Fibroblast of lung (primary cell): Measurements from ENCODE around the gene ATAT1. TPM values are rescaled to one million over a fixed set of nuclear protein-coding genes. Genes with fewer than 3 reads are reported as not detected.

Experiments used
- DNase-seq, 2 donors: peaks; one replicate each; pipeline versions ENCODE4 v3.0.0 to v3.0.0-alpha.2; 2010; ENCODE audit warnings: low read depth in 2 of 2
- H2AFZ ChIP-seq: 2 replicates; pipeline ENCODE4 v1.5.1; 2012; ENCODE audit warnings: low read length, control low read depth, inconsistent platforms
- H3K27ac ChIP-seq: 2 replicates; pipeline ENCODE4 v1.5.1; 2011; ENCODE audit warnings: low read length, control low read depth; ENCODE audit not compliant: insufficient read depth
- H3K27me3 ChIP-seq: 2 replicates; pipeline ENCODE4 v1.5.1; 2011; ENCODE audit warnings: mild to moderate bottlenecking, low read length; ENCODE audit not compliant: control insufficient read depth, insufficient read depth
- H3K36me3 ChIP-seq: 2 replicates; pipeline ENCODE4 v1.5.1; 2011; ENCODE audit warnings: low read length; ENCODE audit not compliant: control insufficient read depth, insufficient read depth
- H3K4me1 ChIP-seq: 2 replicates; pipeline ENCODE4 v1.5.1; 2011; ENCODE audit warnings: low read length; ENCODE audit not compliant: control insufficient read depth, insufficient read depth; ENCODE audit errors: extremely low read depth
- H3K4me2 ChIP-seq: 2 replicates; pipeline ENCODE4 v1.5.1; 2011; ENCODE audit warnings: low read length, control low read depth; ENCODE audit not compliant: insufficient read depth; ENCODE audit errors: extremely low read depth
- H3K4me3 ChIP-seq, 4 experiments: fragments of 200-600 bp in 1 of 4; sonication (generic) in 1 of 4; replicated peaks in 1 of 4; 2 replicates each; pipeline ENCODE4 v1.5.1; 2011 to 2016; ENCODE audit warnings: low read length in 4 of 4, low read depth in 3 of 4, mild to moderate bottlenecking in 3 of 4, control low read depth in 2 of 4, inconsistent platforms in 1 of 4, mixed read lengths in 1 of 4; ENCODE audit not compliant: insufficient read depth in 1 of 4; ENCODE audit errors: control extremely low read depth in 1 of 4
- H3K79me2 ChIP-seq: 2 replicates; pipeline ENCODE4 v1.5.1; 2012; ENCODE audit warnings: mild to moderate bottlenecking, low read length, inconsistent platforms; ENCODE audit not compliant: control insufficient read depth, insufficient read depth
- H3K9ac ChIP-seq: 2 replicates; pipeline ENCODE4 v1.5.1; 2011; ENCODE audit warnings: mild to moderate bottlenecking, low read length, control low read depth; ENCODE audit not compliant: insufficient read depth
- H3K9me3 ChIP-seq: 2 replicates; pipeline ENCODE4 v1.5.1; 2012; ENCODE audit warnings: low read depth, low read length; ENCODE audit not compliant: control insufficient read depth, insufficient read depth
- H4K20me1 ChIP-seq: 2 replicates; pipeline ENCODE4 v1.5.1; 2011; ENCODE audit warnings: low read length; ENCODE audit not compliant: control insufficient read depth, insufficient read depth; ENCODE audit errors: extremely low read depth
- EZH2 ChIP-seq: IDR thresholded peaks from 2 replicates; pipeline ENCODE4 v1.5.1; 2012; ENCODE audit warnings: low read length, control low read depth, mild to moderate bottlenecking; ENCODE audit errors: missing control alignments
- polyA plus RNA-seq, 2 donors: library from polyadenylated mRNA; depleted of rRNA in 1 of 2; stranded (reverse) in 1 of 2; unstranded in 1 of 2; fragments of >200 nt; gene quantifications; 2 replicates each; pipeline ENCODE4 v1.2.1, GENCODE V29; 2011 to 2012; ENCODE audit warnings: missing spikeins in 1 of 2
- total RNA-seq: library from RNA; depleted of rRNA; stranded (reverse); fragments of >200 nt; gene quantifications from 2 replicates; pipeline ENCODE4 v1.2.1, GENCODE V29; 2014
- TF ChIP-seq, protein P1 (sequence below), 2 donors: IDR thresholded peaks in 1 of 2; conservative IDR thresholded peaks in 1 of 2; 1 replicate in 1 of 2; 2 replicates in 1 of 2; pipeline ENCODE4 v1.5.1; 2011 to 2012; ENCODE audit warnings: low read length in 2 of 2, control low read depth in 1 of 2, inconsistent platforms in 1 of 2, low read depth in 1 of 2, mild to moderate bottlenecking in 1 of 2

The ATAT1 gene
- total and polyA plus RNA-seq, 2 donors (not counting 1 experiment from before 2014, with no cell fraction given): 5.1 to 6.8 TPM

DNA sequence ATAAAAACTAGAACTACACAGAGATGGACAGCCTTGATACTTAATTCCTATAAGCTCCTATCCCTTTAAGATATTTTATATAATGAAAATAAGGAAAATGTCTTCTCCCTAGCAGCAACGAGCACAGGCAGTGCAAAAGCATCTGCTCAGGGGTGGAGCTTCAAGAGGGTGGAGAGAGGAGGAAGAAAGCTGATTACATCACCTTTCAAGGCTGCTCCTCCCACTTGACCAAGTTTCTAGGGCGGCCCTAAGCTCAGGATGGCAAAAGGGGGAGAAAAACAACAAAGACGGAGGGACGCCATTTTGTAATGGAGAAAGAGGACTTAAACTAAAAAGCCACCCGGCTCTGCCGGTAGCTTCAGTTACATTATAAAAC, 11.8 kb upstream of the ATAT1 start:
- no peaks in the 10 kb centered on the region for H4K20me1 ChIP-seq

DNA sequence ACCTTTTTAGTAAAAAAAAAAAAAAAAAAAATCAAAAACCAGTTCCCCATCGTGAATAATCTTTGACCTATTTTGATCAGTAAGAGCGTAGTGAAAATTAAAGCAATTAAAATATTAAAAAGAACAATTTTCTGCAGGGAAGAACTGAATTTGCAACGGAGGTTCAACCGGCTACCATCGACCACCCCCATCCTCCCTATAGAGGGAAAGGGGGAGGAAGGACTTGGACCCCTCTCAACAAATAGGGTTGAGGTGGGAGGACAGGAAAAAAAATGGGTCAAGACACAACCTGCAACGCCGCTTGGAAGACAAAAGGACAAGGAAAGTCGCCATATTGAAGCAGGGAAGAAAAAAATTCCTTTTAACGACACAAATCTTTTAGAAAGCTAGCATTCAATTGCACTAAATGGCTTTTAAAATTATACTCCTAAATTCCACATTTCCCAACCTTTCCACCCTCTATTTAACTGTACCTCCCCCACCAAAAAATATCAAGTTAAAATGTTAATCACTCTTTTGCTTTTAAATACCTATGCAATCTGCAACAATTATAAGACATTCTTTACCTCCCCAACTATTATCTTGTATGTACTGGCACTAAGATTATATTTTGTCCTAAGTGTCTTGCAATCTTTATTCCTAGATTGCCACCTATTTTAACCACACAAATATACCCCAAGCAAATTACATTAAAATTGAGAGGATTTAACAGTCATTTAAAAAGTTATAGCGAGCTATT, 11.3 kb upstream of the ATAT1 start:
- Histone ChIP-seq H3K79me2 (peaks cover 42% of the 10 kb centered on the region), H3K27ac (peak overlapping the region; percentile 98), H3K4me1 (peaks cover 16% of the 10 kb centered on the region), H3K9ac (peak overlapping the region; percentile 84), H3K4me3 (peak overlapping the region; percentile 63 to 98 (median 94)), H4K20me1 (no peaks in the 10 kb centered on the region), H2AFZ (no peak overlapping the region), H3K4me2 (peak overlapping the region; percentile 97), H3K9me3 (no peaks in the 10 kb centered on the region), H3K36me3 (peaks cover 3% of the 10 kb centered on the region), H3K27me3 (no peaks in the 10 kb centered on the region)
- no peak for TF ChIP-seq EZH2
- TF ChIP-seq, protein P1, sequence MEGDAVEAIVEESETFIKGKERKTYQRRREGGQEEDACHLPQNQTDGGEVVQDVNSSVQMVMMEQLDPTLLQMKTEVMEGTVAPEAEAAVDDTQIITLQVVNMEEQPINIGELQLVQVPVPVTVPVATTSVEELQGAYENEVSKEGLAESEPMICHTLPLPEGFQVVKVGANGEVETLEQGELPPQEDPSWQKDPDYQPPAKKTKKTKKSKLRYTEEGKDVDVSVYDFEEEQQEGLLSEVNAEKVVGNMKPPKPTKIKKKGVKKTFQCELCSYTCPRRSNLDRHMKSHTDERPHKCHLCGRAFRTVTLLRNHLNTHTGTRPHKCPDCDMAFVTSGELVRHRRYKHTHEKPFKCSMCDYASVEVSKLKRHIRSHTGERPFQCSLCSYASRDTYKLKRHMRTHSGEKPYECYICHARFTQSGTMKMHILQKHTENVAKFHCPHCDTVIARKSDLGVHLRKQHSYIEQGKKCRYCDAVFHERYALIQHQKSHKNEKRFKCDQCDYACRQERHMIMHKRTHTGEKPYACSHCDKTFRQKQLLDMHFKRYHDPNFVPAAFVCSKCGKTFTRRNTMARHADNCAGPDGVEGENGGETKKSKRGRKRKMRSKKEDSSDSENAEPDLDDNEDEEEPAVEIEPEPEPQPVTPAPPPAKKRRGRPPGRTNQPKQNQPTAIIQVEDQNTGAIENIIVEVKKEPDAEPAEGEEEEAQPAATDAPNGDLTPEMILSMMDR (conservative IDR thresholded peaks at IDR 0.05 in 1 of 2, IDR thresholded peaks at IDR 0.05 in 1 of 2; ENCODE audit: low read depth in 1 of 2, low read length in 2 of 2): no peak
- peak; percentile 91 to 94 for DNase-seq

More for the DNA sequence above, 11.8 kb upstream of the ATAT1 start:
- H2AFZ ChIP-seq: no peak overlapping the region
- H3K9ac ChIP-seq: peak overlapping the region; percentile 14
- no peaks in the 10 kb centered on the region for H3K9me3 ChIP-seq
- DNase-seq: peak; percentile 96 to 99
- H3K79me2 ChIP-seq: peaks cover 42% of the 10 kb centered on the region
- peaks cover 3% of the 10 kb centered on the region for H3K36me3 ChIP-seq
- H3K27ac ChIP-seq: peak overlapping the region; percentile 98
- H3K4me1 ChIP-seq: peaks cover 16% of the 10 kb centered on the region
- H3K27me3 ChIP-seq: no peaks in the 10 kb centered on the region
- H3K4me2 ChIP-seq: peak overlapping the region; percentile 100
- peak overlapping the region; percentile 63 to 98 (median 94) for H3K4me3 ChIP-seq
- no peak for TF ChIP-seq EZH2
- TF ChIP-seq, protein P1 (conservative IDR thresholded peaks at IDR 0.05 in 1 of 2, IDR thresholded peaks at IDR 0.05 in 1 of 2; ENCODE audit: low read depth in 1 of 2, low read length in 2 of 2): no peak

DNA sequence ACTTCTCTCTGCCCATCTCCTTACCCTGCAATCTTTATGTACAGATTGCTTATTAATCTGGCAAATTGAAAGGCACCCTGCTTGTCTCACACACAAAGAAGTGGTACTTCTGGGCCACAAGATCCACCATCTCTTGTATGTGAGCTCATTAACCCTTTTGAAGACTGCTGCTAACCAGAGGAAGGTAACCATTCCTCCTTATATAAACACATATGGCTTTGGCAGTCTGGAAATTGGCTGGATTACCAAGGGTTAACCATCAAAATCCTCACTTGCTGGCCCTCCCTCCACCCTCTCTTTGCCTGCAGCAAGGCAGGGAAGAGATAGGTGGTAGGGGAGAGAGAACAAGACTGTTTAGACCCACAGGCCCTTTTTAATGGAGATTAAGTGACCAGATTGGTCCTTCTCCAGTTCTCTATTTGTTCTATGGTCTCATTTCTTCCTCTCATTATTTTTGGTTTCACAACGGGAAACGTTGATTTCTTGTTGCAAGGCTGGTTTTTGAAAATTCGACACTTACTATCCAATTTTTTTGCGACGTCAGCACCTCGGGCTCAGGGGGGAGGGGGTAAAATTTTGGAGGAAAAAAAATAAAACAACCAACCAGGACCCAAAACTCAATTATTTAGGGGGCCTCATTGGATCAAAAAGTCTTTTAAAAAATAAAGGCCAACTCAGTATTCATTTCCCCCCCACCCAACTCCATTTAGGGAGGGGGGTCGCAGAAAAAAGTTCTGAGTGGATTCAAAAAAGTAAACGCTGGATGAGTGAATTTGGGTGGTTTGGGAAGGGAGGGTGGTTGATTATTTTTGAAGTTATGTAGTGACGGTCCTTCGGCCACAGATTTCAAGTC, 10.5 kb upstream of the ATAT1 start:
- H3K27ac ChIP-seq: peak overlapping the region; percentile 98
- peaks cover 42% of the 10 kb centered on the region for H3K79me2 ChIP-seq
- H3K36me3 ChIP-seq: peaks cover 7% of the 10 kb centered on the region
- H3K4me2 ChIP-seq: peak overlapping the region; percentile 97
- peak overlapping the region; percentile 63 to 98 (median 94) for H3K4me3 ChIP-seq
- H4K20me1 ChIP-seq: no peaks in the 10 kb centered on the region
- TF ChIP-seq EZH2: no peak
- TF ChIP-seq, protein P1 (conservative IDR thresholded peaks at IDR 0.05 in 1 of 2, IDR thresholded peaks at IDR 0.05 in 1 of 2; ENCODE audit: low read depth in 1 of 2, low read length in 2 of 2): no peak
- peak; percentile 25 to 30 for DNase-seq
- no peaks in the 10 kb centered on the region for H3K27me3 ChIP-seq
- no peak overlapping the region for H2AFZ ChIP-seq
- H3K4me1 ChIP-seq: peaks cover 16% of the 10 kb centered on the region
- H3K9ac ChIP-seq: peak overlapping the region; percentile 84
- H3K9me3 ChIP-seq: no peaks in the 10 kb centered on the region
